IgD-negative memory B cell (primary cell): ENCODE results near the gene TBC1D9B. TPM values are rescaled to one million over a fixed set of nuclear protein-coding genes. Genes with fewer than 3 reads are reported as not detected.

Experiments
- H3K27ac Mint-ChIP-seq, 3 donors: one replicate each; pipeline ENCODE4 v1.8.0; 2020 to 2022; ENCODE audit warnings: mild to moderate bottlenecking in 3 of 3, mixed read lengths in 3 of 3, moderate library complexity in 1 of 3
- H3K27me3 Mint-ChIP-seq: one replicate; pipeline ENCODE4 v1.8.0; 2021; ENCODE audit warnings: mixed read lengths
- H3K36me3 Mint-ChIP-seq: one replicate; pipeline ENCODE4 v1.8.0; 2020; ENCODE audit warnings: mild to moderate bottlenecking, mixed read lengths
- H3K4me1 Mint-ChIP-seq, 3 donors: one replicate each; pipeline ENCODE4 v1.8.0; 2020 to 2022; ENCODE audit warnings: mixed read lengths in 3 of 3, mild to moderate bottlenecking in 1 of 3
- H3K4me3 Mint-ChIP-seq, 4 donors: one replicate each; pipeline ENCODE4 v1.8.0; 2020 to 2022; ENCODE audit warnings: mild to moderate bottlenecking in 4 of 4, mixed read lengths in 4 of 4, moderate library complexity in 3 of 4
- H3K9me3 Mint-ChIP-seq, 3 donors: one replicate each; pipeline ENCODE4 v1.8.0; 2020 to 2021; ENCODE audit warnings: mixed read lengths in 3 of 3, mild to moderate bottlenecking in 1 of 3
- polyA plus RNA-seq: library from polyadenylated mRNA; unstranded; fragments of 300-500 nt; fragmentation: Illumina TruSeq; gene quantifications from one replicate; pipeline ENCODE4 v1.2.3, GENCODE V29; 2021

The TBC1D9B gene
- polyA plus RNA-seq, 1 donor from 2014 or later, result 57.2 TPM

- H3K27ac Mint-ChIP-seq, result peak overlapping the region in 1 of 3 donors; percentile 67
- peaks cover 6 to 16% (median 14%) of the 10 kb centered on the region in 3 donors for H3K4me1 Mint-ChIP-seq
Measured at GRCh38 chr5:179815491-179816249, 92.0 kb downstream of the TBC1D9B start.

DNA sequence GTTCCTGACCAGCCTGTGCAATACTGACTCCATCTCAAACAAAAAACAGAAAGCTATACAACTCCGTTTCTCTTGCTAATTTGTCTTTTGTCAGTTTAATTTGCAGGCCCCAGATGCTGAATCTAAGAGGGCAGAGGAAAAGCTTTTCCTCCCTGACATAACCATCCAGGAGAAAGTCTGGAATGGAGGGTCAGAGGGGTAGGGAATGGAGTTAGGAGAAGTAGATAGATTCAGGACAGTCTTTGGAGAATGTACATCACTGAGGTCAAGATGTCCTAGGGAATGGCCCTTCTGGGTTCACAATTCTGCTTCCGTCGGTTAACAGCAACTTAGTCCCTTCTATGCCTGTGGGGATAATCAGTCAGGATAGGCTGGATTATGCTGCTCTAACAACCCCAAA is 93.6 kb downstream of the TBC1D9B start:
- Mint-ChIP-seq H3K27me3 (no peaks in the 10 kb centered on the region), H3K9me3 (no peaks in the 10 kb centered on the region), H3K4me3 (peak overlapping the region in 2 of 4 donors; percentile 65 to 82), H3K27ac (peak overlapping the region in 1 of 3 donors; percentile 84), H3K4me1 (peaks cover 6 to 10% (median 9%) of the 10 kb centered on the region in 3 donors), H3K36me3 (no peaks in the 10 kb centered on the region)

More at GRCh38 chr5:179815491-179816249, 92.0 kb downstream of the TBC1D9B start:
- no peaks in the 10 kb centered on the region for H3K9me3 Mint-ChIP-seq
- H3K4me3 Mint-ChIP-seq, result peak overlapping the region in 3 of 4 donors; percentile 27 to 82 (median 71)
- H3K27me3 Mint-ChIP-seq, result no peaks in the 10 kb centered on the region
- no peaks in the 10 kb centered on the region for H3K36me3 Mint-ChIP-seq

DNA sequence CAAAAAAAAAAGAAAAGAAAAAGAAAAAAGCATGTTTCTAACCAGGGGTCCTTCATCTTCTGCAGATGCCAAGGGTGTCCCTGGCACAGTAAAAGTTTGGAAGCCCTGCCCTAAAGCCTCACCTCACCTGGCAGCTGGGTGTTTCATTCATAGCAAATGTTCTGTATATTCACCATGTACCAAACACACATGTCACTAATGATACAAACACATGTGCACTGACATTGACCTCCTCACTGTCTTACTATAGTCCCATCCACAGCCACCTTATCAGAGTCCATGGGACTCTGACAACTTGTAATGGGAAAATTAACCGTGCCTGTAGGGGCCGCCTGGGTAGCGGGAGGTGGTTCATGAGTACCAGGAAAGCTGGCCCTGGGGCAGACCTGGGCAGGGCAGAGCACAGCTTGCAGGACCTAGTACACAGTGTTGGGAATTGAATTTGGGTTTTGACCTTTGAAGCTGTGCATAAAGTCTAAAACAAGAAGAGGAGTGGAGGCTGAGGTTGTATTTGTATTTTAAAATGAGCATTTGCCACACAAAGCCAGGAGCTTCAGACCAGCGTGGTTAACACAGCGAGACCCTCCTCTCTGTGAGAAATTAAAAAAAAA is 94.6 kb downstream of the TBC1D9B start:
- Mint-ChIP-seq H3K27ac (peak overlapping the region in 1 of 3 donors; percentile 60), H3K9me3 (no peaks in the 10 kb centered on the region), H3K27me3 (no peaks in the 10 kb centered on the region), H3K4me3 (peak overlapping the region in 1 of 4 donors; percentile 35), H3K36me3 (no peaks in the 10 kb centered on the region), H3K4me1 (peaks cover 4 to 6% (median 5%) of the 10 kb centered on the region in 3 donors)

- Mint-ChIP-seq H3K36me3 (no peaks in the 10 kb centered on the region), H3K9me3 (no peaks in the 10 kb centered on the region), H3K27me3 (no peaks in the 10 kb centered on the region), H3K4me1 (peaks cover 0 to 5% (median 3%) of the 10 kb centered on the region in 3 donors), H3K27ac (peak overlapping the region in 1 of 3 donors; percentile 60), H3K4me3 (peak overlapping the region in 1 of 4 donors; percentile 35)
Measured at GRCh38 chr5:179812135-179812825, 95.4 kb downstream of the TBC1D9B start.

Other genes starting within 250 kb of the TBC1D9B start
- 0.64 TPM for gene CBY3, start 226.9 kb downstream of the TBC1D9B start, polyA plus RNA-seq
- 147 TPM for gene CANX, start 208.9 kb downstream of the TBC1D9B start, polyA plus RNA-seq
- 4.7 TPM for gene MAML1, start 175.1 kb downstream of the TBC1D9B start, polyA plus RNA-seq
- gene LTC4S, start 113.9 kb downstream of the TBC1D9B start, polyA plus RNA-seq, result 0.80 TPM
- 12.0 TPM for gene MGAT4B, start 101.0 kb downstream of the TBC1D9B start, polyA plus RNA-seq
- gene SQSTM1, start 87.0 kb downstream of the TBC1D9B start, polyA plus RNA-seq, result 225 TPM
- gene MRNIP, start 49.1 kb downstream of the TBC1D9B start, polyA plus RNA-seq, result 26.2 TPM
- 18.2 TPM for gene RNF130, start 163.9 kb upstream of the TBC1D9B start, polyA plus RNA-seq